K562 (cell line): ENCODE data around the gene KLK10. TPM values are rescaled to one million over a fixed set of nuclear protein-coding genes. Genes with fewer than 3 reads are reported as not detected.

Experiments
- ATF1 ChIP-seq, 2 experiments: fragments of 450-650 bp in 1 of 2; IDR thresholded peaks; 2 replicates each; pipeline ENCODE4 v1.6.1; 2016; ENCODE audit warnings: missing compliant biosample characterization in 1 of 2, missing genetic modification characterization in 1 of 2
- KDM4B ChIP-seq, 2 experiments: fragments of 450-650 bp in 1 of 2; sonication (generic) in 1 of 2; IDR thresholded peaks; 2 replicates each; pipeline ENCODE4 v1.6.1; 2016 to 2017; ENCODE audit warnings: borderline replicate concordance in 2 of 2, antibody characterized with exemption in 1 of 2, low read depth in 1 of 2, mild to moderate bottlenecking in 1 of 2
- KHSRP ChIP-seq: fragments of 450-650 bp; IDR thresholded peaks from 2 replicates; pipeline ENCODE4 v1.6.1; 2017
- NFE2 ChIP-seq: IDR thresholded peaks from 2 replicates; pipeline ENCODE4 v1.6.1; 2014; ENCODE audit warnings: antibody characterized with exemption, low read depth
- POLR2AphosphoS5 ChIP-seq: IDR thresholded peaks from 2 replicates; pipeline ENCODE4 v1.6.1; 2011; ENCODE audit warnings: mild to moderate bottlenecking, low read depth, low read length, moderate library complexity; ENCODE audit not compliant: control insufficient read depth, insufficient read depth
- TOE1 ChIP-seq, 2 experiments: fragments of 450-650 bp in 1 of 2; sonication (generic) in 1 of 2; formaldehyde crosslinking in 1 of 2; IDR thresholded peaks; 2 replicates each; pipeline versions ENCODE4 v1.7.1 to v1.8.0; 2016 to 2022; ENCODE audit warnings: borderline replicate concordance in 2 of 2, mild to moderate bottlenecking in 2 of 2, antibody characterized with exemption in 1 of 2, inconsistent platforms in 1 of 2, low read depth in 1 of 2, missing genetic modification reagents in 1 of 2, moderate library complexity in 1 of 2
- ZNF143 ChIP-seq: sonication (generic); formaldehyde crosslinking; IDR thresholded peaks from 2 replicates; pipeline ENCODE4 v1.9.0; 2022; ENCODE audit warnings: mild to moderate bottlenecking, missing genetic modification reagents
- ZNF224 ChIP-seq: sonication (generic); formaldehyde crosslinking; IDR thresholded peaks from 2 replicates; pipeline ENCODE4 v1.8.0; 2022; ENCODE audit warnings: mild to moderate bottlenecking, missing genetic modification reagents
- polyA plus RNA-seq, 8 experiments: library from polyadenylated mRNA; depleted of rRNA in 4 of 8; stranded (reverse) in 5 of 8; unstranded in 3 of 8; fragments of >200 nt; fragmentation: Nextera tagmentation in 2 of 8; fragmentation: Illumina TruSeq in 1 of 8; extraction: Ambion mirVana in 2 of 8; extraction: Trizol in 1 of 8; gene quantifications; 2 replicates each; pipeline versions ENCODE4 v1.2.1 to v1.2.3, GENCODE V29; 2011 to 2014; ENCODE audit warnings: inconsistent platforms in 1 of 8, missing spikeins in 1 of 8
- total RNA-seq, 7 experiments: library from RNA; depleted of rRNA in 6 of 7; stranded (reverse); fragments of >200 nt in 6 of 7; fragmentation: Illumina TruSeq in 2 of 7; extraction: Trizol in 2 of 7; gene quantifications; 2 replicates each; pipeline versions ENCODE4 v1.2.1 to v1.2.3, GENCODE V29; 2011 to 2021; ENCODE audit warnings: low replicate concordance in 1 of 7
- TF ChIP-seq, protein P1 (sequence below), 2 experiments: fragments of 450-650 bp; conservative IDR thresholded peaks; 2 replicates each; pipeline ENCODE4 v1.6.1; 2017; ENCODE audit warnings: mild to moderate bottlenecking in 2 of 2, moderate library complexity in 2 of 2
- TF ChIP-seq, protein P2 (sequence below): fragments of 250-450 bp; sonication (Bioruptor Pico); IDR thresholded peaks from 2 replicates; pipeline ENCODE4 v1.4.0; 2020
- TF ChIP-seq, protein P3 (sequence below): sonication (generic); formaldehyde crosslinking; IDR thresholded peaks from 2 replicates; pipeline ENCODE4 v1.8.1; 2023; ENCODE audit warnings: mild to moderate bottlenecking, missing genetic modification reagents, moderate library complexity
- TF ChIP-seq, protein P4 (sequence below), 2 experiments: fragments of 450-650 bp in 1 of 2; sonication (generic) in 1 of 2; formaldehyde crosslinking in 1 of 2; IDR thresholded peaks; 2 replicates each; pipeline versions ENCODE4 v1.7.1 to v1.9.0; 2016 to 2022; ENCODE audit warnings: inconsistent platforms in 1 of 2, mild to moderate bottlenecking in 1 of 2, missing genetic modification reagents in 1 of 2

KLK10 gene
- total and polyA plus RNA-seq, 9 of the 15 experiments (the other 6 are each of a cell fraction or from before 2014, with no cell fraction given) = 0.11 TPM; not detected in 8

DNA sequence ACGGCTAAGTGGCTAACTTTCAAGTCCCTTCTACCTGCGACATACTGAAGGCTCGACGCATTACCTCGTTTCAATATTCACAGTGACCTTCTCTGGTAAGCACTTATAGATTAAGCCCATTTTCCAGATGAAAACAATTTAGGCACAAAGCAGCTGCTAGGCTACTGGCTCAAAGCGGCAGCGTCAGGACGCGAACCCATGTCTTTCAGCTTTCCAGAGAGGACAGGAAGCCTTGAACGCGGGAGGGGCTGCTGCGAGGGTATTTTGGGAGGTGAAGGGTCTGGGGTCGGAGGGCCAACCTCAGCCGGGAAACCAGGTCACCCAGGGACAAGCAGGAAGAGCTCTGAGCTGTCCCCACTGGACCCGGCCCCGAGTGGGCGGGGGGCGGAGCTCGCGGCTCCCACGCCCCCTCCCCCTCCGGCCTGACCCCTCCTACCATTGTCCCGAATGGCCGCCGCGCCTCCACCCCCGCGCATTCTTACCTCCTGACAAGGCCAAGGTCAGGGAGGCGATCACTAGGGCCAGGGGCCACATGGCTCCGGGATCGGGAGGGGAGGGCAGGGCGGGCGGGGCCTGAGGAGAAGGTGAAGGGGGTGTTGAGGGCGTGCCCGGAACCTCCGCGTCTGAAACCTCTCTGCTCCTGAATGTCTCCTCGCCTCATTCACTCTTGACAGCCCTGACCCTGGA, 45.2 kb upstream of the KLK10 start, which contains the start of gene KLK13 (continued):
- TF ChIP-seq ZNF143 (CRISPR knock-in tag) (no peak), ZNF224 (no peak), ATF1 (CRISPR knock-in tag; IDR thresholded peaks at IDR 0.05) (no peak), ATF1 (tag; IDR thresholded peaks at IDR 0.05) (no peak), NFE2 (no peak), POLR2AphosphoS5 (no peak), TOE1 (IDR thresholded peaks at IDR 0.05; ENCODE audit: borderline replicate concordance) (0 out of 2 replicates have a peak, but pooled peaks have one; percentile 15), TOE1 (CRISPR knock-in tag; IDR thresholded peaks at IDR 0.05; ENCODE audit: borderline replicate concordance, low read depth) (no peak), KDM4B (IDR thresholded peaks at IDR 0.05; ENCODE audit: borderline replicate concordance in 2 of 2, low read depth in 1 of 2) (no peak), KHSRP (no peak)
- TF ChIP-seq, protein P1, sequence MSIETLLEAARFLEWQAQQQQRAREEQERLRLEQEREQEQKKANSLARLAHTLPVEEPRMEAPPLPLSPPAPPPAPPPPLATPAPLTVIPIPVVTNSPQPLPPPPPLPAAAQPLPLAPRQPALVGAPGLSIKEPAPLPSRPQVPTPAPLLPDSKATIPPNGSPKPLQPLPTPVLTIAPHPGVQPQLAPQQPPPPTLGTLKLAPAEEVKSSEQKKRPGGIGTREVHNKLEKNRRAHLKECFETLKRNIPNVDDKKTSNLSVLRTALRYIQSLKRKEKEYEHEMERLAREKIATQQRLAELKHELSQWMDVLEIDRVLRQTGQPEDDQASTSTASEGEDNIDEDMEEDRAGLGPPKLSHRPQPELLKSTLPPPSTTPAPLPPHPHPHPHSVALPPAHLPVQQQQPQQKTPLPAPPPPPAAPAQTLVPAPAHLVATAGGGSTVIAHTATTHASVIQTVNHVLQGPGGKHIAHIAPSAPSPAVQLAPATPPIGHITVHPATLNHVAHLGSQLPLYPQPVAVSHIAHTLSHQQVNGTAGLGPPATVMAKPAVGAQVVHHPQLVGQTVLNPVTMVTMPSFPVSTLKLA (conservative IDR thresholded peaks at IDR 0.05) = peak; percentile 46 to 57; a peak in 3 of 4 replicates
- TF ChIP-seq, protein P2, sequence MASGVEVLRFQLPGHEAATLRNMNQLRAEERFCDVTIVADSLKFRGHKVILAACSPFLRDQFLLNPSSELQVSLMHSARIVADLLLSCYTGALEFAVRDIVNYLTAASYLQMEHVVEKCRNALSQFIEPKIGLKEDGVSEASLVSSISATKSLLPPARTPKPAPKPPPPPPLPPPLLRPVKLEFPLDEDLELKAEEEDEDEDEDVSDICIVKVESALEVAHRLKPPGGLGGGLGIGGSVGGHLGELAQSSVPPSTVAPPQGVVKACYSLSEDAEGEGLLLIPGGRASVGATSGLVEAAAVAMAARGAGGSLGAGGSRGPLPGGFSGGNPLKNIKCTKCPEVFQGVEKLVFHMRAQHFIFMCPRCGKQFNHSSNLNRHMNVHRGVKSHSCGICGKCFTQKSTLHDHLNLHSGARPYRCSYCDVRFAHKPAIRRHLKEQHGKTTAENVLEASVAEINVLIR (CRISPR knock-in tag) = no peak
- TF ChIP-seq, protein P3, sequence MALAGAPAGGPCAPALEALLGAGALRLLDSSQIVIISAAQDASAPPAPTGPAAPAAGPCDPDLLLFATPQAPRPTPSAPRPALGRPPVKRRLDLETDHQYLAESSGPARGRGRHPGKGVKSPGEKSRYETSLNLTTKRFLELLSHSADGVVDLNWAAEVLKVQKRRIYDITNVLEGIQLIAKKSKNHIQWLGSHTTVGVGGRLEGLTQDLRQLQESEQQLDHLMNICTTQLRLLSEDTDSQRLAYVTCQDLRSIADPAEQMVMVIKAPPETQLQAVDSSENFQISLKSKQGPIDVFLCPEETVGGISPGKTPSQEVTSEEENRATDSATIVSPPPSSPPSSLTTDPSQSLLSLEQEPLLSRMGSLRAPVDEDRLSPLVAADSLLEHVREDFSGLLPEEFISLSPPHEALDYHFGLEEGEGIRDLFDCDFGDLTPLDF (CRISPR knock-in tag) = no peak
- TF ChIP-seq, protein P4, sequence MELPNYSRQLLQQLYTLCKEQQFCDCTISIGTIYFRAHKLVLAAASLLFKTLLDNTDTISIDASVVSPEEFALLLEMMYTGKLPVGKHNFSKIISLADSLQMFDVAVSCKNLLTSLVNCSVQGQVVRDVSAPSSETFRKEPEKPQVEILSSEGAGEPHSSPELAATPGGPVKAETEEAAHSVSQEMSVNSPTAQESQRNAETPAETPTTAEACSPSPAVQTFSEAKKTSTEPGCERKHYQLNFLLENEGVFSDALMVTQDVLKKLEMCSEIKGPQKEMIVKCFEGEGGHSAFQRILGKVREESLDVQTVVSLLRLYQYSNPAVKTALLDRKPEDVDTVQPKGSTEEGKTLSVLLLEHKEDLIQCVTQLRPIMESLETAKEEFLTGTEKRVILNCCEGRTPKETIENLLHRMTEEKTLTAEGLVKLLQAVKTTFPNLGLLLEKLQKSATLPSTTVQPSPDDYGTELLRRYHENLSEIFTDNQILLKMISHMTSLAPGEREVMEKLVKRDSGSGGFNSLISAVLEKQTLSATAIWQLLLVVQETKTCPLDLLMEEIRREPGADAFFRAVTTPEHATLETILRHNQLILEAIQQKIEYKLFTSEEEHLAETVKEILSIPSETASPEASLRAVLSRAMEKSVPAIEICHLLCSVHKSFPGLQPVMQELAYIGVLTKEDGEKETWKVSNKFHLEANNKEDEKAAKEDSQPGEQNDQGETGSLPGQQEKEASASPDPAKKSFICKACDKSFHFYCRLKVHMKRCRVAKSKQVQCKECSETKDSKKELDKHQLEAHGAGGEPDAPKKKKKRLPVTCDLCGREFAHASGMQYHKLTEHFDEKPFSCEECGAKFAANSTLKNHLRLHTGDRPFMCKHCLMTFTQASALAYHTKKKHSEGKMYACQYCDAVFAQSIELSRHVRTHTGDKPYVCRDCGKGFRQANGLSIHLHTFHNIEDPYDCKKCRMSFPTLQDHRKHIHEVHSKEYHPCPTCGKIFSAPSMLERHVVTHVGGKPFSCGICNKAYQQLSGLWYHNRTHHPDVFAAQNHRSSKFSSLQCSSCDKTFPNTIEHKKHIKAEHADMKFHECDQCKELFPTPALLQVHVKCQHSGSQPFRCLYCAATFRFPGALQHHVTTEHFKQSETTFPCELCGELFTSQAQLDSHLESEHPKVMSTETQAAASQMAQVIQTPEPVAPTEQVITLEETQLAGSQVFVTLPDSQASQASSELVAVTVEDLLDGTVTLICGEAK (IDR thresholded peaks at IDR 0.05) = peak; percentile 58
- TF ChIP-seq, protein P4 (CRISPR knock-in tag; IDR thresholded peaks at IDR 0.05) = no peak
